ENCODE measurements around the gene ZNF318.

DNA sequence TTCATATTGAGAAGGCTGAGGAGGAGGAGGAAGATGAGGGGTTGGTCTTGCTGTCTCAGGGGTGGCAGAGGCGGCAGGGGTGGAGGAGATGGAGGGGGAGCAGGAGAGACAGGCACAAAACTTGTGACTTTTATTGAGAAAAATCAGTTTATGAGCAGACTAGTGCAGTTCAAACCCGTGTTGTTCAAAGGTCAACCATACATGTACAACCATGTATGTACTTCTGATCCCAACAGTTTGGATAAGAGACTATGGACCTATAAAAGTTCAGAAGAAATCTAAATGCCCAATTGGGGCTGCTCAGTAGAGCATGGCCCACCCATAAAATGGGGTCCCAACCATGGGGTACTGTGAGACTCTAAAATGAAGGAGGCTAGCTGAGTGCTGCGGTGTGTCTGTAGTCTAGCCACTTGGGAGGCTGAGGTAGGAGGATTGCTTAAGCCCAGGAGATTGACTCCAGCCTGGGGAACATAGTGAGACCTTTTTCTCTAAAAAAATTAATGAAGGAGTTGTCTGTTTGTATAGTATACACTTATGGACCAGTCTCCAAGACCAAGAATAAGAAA is 79.0 kb downstream of the ZNF318 start:
- TF ChIP-seq POLR2A (IDR thresholded peaks at IDR 0.05), result no peak
- TF ChIP-seq, protein P1, sequence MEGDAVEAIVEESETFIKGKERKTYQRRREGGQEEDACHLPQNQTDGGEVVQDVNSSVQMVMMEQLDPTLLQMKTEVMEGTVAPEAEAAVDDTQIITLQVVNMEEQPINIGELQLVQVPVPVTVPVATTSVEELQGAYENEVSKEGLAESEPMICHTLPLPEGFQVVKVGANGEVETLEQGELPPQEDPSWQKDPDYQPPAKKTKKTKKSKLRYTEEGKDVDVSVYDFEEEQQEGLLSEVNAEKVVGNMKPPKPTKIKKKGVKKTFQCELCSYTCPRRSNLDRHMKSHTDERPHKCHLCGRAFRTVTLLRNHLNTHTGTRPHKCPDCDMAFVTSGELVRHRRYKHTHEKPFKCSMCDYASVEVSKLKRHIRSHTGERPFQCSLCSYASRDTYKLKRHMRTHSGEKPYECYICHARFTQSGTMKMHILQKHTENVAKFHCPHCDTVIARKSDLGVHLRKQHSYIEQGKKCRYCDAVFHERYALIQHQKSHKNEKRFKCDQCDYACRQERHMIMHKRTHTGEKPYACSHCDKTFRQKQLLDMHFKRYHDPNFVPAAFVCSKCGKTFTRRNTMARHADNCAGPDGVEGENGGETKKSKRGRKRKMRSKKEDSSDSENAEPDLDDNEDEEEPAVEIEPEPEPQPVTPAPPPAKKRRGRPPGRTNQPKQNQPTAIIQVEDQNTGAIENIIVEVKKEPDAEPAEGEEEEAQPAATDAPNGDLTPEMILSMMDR (IDR thresholded peaks at IDR 0.05 in 8 of 11, conservative IDR thresholded peaks at IDR 0.05 in 3 of 11), result no peak
- no peak for TF ChIP-seq POLR2AphosphoS5 (IDR thresholded peaks at IDR 0.05)

All from spleen (tissue), 7 donors.